K562 (cell line): ENCODE data around the gene XRCC5. TPM values are rescaled to one million over a fixed set of nuclear protein-coding genes. Genes with fewer than 3 reads are reported as not detected.

ENCODE experiments used
- CHAMP1 ChIP-seq: fragments of 450-650 bp; IDR thresholded peaks from 2 replicates; pipeline ENCODE4 v1.6.1; 2016; ENCODE audit warnings: mild to moderate bottlenecking
- CHD2 ChIP-seq: IDR thresholded peaks from 2 replicates; pipeline ENCODE4 v1.6.1; 2011; ENCODE audit warnings: low read depth, low read length
- E2F3 ChIP-seq: fragments of 250-450 bp; sonication (Bioruptor Pico); IDR thresholded peaks from 2 replicates; pipeline ENCODE4 v1.4.0; 2020; ENCODE audit warnings: mild to moderate bottlenecking
- ESRRB ChIP-seq: fragments of 250-450 bp; sonication (Bioruptor Pico); IDR thresholded peaks from 2 replicates; pipeline ENCODE4 v1.5.0; 2020; ENCODE audit warnings: mild to moderate bottlenecking, moderate library complexity, borderline replicate concordance
- HNRNPK ChIP-seq: fragments of 200-400 bp; formaldehyde crosslinking; IDR thresholded peaks from one replicate; pipeline ENCODE4 v1.6.1; 2018; ENCODE audit warnings: mild to moderate bottlenecking, low read depth, low read length; ENCODE audit not compliant: poor library complexity, severe bottlenecking
- HNRNPLL ChIP-seq: fragments of 200-400 bp; formaldehyde crosslinking; IDR thresholded peaks from 2 replicates; pipeline ENCODE4 v1.6.1; 2017; ENCODE audit warnings: low read length, low read depth, mild to moderate bottlenecking; ENCODE audit not compliant: poor library complexity, severe bottlenecking
- MCM3 ChIP-seq: fragments of 450-650 bp; IDR thresholded peaks from 2 replicates; pipeline ENCODE4 v1.6.1; 2016
- NR4A1 ChIP-seq, 2 experiments: fragments of 250-450 bp in 1 of 2; fragments of 450-650 bp in 1 of 2; sonication (Bioruptor Pico) in 1 of 2; IDR thresholded peaks; 2 replicates each; pipeline versions ENCODE4 v1.4.0 to v1.6.1; 2016 to 2020; ENCODE audit warnings: mild to moderate bottlenecking in 2 of 2, missing compliant biosample characterization in 1 of 2, missing genetic modification characterization in 1 of 2, moderate library complexity in 1 of 2
- RAD21 ChIP-seq, 2 experiments: fragments of 250-450 bp in 1 of 2; fragments of 450-650 bp in 1 of 2; sonication (Bioruptor Pico) in 1 of 2; formaldehyde crosslinking in 1 of 2; IDR thresholded peaks in 1 of 2; conservative IDR thresholded peaks in 1 of 2; 2 replicates each; pipeline versions ENCODE4 v1.4.0 to v1.8.0; 2020 to 2022; ENCODE audit warnings: mild to moderate bottlenecking in 2 of 2, moderate library complexity in 1 of 2
- RBBP5 ChIP-seq: fragments of 200-600 bp; sonication (generic); IDR thresholded peaks from 2 replicates; pipeline ENCODE4 v1.6.1; 2012; ENCODE audit warnings: borderline replicate concordance, mild to moderate bottlenecking, low read length, control low read depth, inconsistent platforms; ENCODE audit not compliant: insufficient read depth, poor library complexity, severe bottlenecking
- ZFP36 ChIP-seq: fragments of 150-350 bp; IDR thresholded peaks from 2 replicates; pipeline ENCODE4 v1.6.1; 2018; ENCODE audit warnings: low read length, low read depth; ENCODE audit not compliant: partially characterized antibody
- ZNF311 ChIP-seq: fragments of 250-450 bp; sonication (Bioruptor Pico); IDR thresholded peaks from 2 replicates; pipeline ENCODE4 v1.4.0; 2020; ENCODE audit warnings: mild to moderate bottlenecking, moderate library complexity
- ZNF436 ChIP-seq: fragments of 250-450, 450-650 bp; sonication (Bioruptor Pico); formaldehyde crosslinking; IDR thresholded peaks from 2 replicates; pipeline ENCODE4 v1.7.0; 2020; ENCODE audit warnings: mild to moderate bottlenecking
- polyA plus RNA-seq, 8 experiments: library from polyadenylated mRNA; depleted of rRNA in 4 of 8; stranded (reverse) in 5 of 8; unstranded in 3 of 8; fragments of >200 nt; fragmentation: Nextera tagmentation in 2 of 8; fragmentation: Illumina TruSeq in 1 of 8; extraction: Ambion mirVana in 2 of 8; extraction: Trizol in 1 of 8; gene quantifications; 2 replicates each; pipeline versions ENCODE4 v1.2.1 to v1.2.3, GENCODE V29; 2011 to 2014; ENCODE audit warnings: inconsistent platforms in 1 of 8, missing spikeins in 1 of 8
- total RNA-seq, 7 experiments: library from RNA; depleted of rRNA in 6 of 7; stranded (reverse); fragments of >200 nt in 6 of 7; fragmentation: Illumina TruSeq in 2 of 7; extraction: Trizol in 2 of 7; gene quantifications; 2 replicates each; pipeline versions ENCODE4 v1.2.1 to v1.2.3, GENCODE V29; 2011 to 2021; ENCODE audit warnings: low replicate concordance in 1 of 7
- TF ChIP-seq, protein P1 (sequence below), 2 experiments: fragments of 450-650 bp in 1 of 2; sonication (generic) in 1 of 2; formaldehyde crosslinking in 1 of 2; IDR thresholded peaks; 2 replicates each; pipeline versions ENCODE4 v1.7.1 to v1.9.0; 2016 to 2022; ENCODE audit warnings: inconsistent platforms in 1 of 2, mild to moderate bottlenecking in 1 of 2, missing genetic modification reagents in 1 of 2

XRCC5 gene
- total and polyA plus RNA-seq, 9 of the 15 experiments (the other 6 are each of a cell fraction or from before 2014, with no cell fraction given) = 168 to 551 (median 297) TPM

DNA sequence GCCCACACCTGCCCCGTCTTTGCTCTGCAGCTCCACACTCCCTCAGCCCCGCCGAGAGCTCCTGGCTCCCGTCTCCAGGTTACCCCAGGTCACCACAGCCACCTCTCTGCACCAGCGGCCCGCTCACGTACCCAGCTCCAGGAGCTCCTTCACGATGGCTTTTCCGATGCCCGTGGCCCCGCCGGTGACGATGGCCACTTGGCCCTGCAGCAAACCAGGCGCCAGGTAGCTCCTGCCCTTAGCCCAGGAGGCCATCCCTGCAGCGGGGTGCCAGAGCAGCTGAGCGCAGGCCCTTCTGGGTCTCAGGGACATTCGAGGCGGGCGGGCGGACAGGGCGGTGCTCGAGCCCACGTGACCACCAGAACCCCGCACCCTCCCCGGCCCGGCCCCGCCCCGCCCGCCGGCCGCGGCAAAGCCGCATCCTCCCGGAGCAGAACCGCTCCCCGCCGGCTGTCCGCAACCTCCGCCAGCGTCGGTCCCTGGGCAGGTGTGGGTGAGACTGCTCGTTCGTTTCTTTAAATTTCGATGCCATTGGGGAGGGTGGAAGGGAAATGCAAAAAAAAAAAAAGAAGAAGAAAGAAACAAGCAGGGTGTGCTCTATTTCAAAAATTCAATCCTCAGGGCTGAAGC is 27.5 kb upstream of the XRCC5 start, which contains the start of the genes PECR and TMEM169 (continued):
- TF ChIP-seq, protein P1, sequence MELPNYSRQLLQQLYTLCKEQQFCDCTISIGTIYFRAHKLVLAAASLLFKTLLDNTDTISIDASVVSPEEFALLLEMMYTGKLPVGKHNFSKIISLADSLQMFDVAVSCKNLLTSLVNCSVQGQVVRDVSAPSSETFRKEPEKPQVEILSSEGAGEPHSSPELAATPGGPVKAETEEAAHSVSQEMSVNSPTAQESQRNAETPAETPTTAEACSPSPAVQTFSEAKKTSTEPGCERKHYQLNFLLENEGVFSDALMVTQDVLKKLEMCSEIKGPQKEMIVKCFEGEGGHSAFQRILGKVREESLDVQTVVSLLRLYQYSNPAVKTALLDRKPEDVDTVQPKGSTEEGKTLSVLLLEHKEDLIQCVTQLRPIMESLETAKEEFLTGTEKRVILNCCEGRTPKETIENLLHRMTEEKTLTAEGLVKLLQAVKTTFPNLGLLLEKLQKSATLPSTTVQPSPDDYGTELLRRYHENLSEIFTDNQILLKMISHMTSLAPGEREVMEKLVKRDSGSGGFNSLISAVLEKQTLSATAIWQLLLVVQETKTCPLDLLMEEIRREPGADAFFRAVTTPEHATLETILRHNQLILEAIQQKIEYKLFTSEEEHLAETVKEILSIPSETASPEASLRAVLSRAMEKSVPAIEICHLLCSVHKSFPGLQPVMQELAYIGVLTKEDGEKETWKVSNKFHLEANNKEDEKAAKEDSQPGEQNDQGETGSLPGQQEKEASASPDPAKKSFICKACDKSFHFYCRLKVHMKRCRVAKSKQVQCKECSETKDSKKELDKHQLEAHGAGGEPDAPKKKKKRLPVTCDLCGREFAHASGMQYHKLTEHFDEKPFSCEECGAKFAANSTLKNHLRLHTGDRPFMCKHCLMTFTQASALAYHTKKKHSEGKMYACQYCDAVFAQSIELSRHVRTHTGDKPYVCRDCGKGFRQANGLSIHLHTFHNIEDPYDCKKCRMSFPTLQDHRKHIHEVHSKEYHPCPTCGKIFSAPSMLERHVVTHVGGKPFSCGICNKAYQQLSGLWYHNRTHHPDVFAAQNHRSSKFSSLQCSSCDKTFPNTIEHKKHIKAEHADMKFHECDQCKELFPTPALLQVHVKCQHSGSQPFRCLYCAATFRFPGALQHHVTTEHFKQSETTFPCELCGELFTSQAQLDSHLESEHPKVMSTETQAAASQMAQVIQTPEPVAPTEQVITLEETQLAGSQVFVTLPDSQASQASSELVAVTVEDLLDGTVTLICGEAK (IDR thresholded peaks at IDR 0.05) = no peak
- TF ChIP-seq, protein P1 (CRISPR knock-in tag; IDR thresholded peaks at IDR 0.05) = no peak
- TF ChIP-seq CHAMP1 = no peak
- no peak for TF ChIP-seq HNRNPLL
- no peak for TF ChIP-seq RAD21 (CRISPR knock-in tag; conservative IDR thresholded peaks at IDR 0.05 in 1 of 2, IDR thresholded peaks at IDR 0.05 in 1 of 2)
- no peak for TF ChIP-seq E2F3 (CRISPR knock-in tag)
- peak; percentile 36 for TF ChIP-seq RBBP5
- TF ChIP-seq HNRNPK = no peak
- no peak for TF ChIP-seq NR4A1 (CRISPR knock-in tag; IDR thresholded peaks at IDR 0.05)
- no peak for TF ChIP-seq NR4A1 (tag; IDR thresholded peaks at IDR 0.05)
- TF ChIP-seq MCM3 = no peak
- TF ChIP-seq CHD2 = no peak
- TF ChIP-seq ZFP36 = no peak
- no peak for TF ChIP-seq ESRRB (CRISPR knock-in tag)
- TF ChIP-seq ZNF311 (CRISPR knock-in tag) = no peak
- no peak for TF ChIP-seq ZNF436
